Spleen (tissue), 11 donors: Measurements from ENCODE around the gene COMMD4. TPM values are rescaled to one million over a fixed set of nuclear protein-coding genes. Genes with fewer than 3 reads are reported as not detected.

Experiments used
- DNase-seq: peaks from one replicate; pipeline ENCODE4 v3.0.0-alpha.2; 2020
- H3K27ac ChIP-seq, 8 donors: fragments of 200-600 bp; sonication (generic) in 7 of 8; 1 replicate in 4 of 8; 2 replicates in 4 of 8; pipeline versions ENCODE4 v1.5.0 to v1.8.0; 2016 to 2021; ENCODE audit warnings: inconsistent platforms in 4 of 8, mild to moderate bottlenecking in 4 of 8, moderate library complexity in 1 of 8
- H3K27me3 ChIP-seq, 7 donors: fragments of 200-600 bp; sonication (generic) in 6 of 7; replicated peaks in 1 of 7; 1 replicate in 4 of 7; 2 replicates in 3 of 7; pipeline versions ENCODE4 v1.5.0 to v1.8.0; 2016 to 2021; ENCODE audit warnings: inconsistent platforms in 3 of 7, mild to moderate bottlenecking in 1 of 7
- H3K36me3 ChIP-seq, 6 donors: fragments of 200-600 bp; sonication (generic) in 5 of 6; 1 replicate in 4 of 6; 2 replicates in 2 of 6; pipeline versions ENCODE4 v1.5.0 to v1.8.0; 2016 to 2021; ENCODE audit warnings: inconsistent platforms in 2 of 6
- H3K4me1 ChIP-seq, 6 donors: fragments of 200-600 bp; sonication (generic) in 5 of 6; 1 replicate in 3 of 6; 2 replicates in 3 of 6; pipeline versions ENCODE4 v1.5.0 to v1.8.0; 2016 to 2021; ENCODE audit warnings: inconsistent platforms in 3 of 6
- H3K4me3 ChIP-seq, 8 donors: fragments of 200-600 bp; sonication (generic) in 7 of 8; 1 replicate in 4 of 8; 2 replicates in 4 of 8; pipeline versions ENCODE4 v1.5.0 to v1.8.0; 2016 to 2021; ENCODE audit warnings: inconsistent platforms in 4 of 8, mild to moderate bottlenecking in 4 of 8, moderate library complexity in 2 of 8
- H3K9me3 ChIP-seq, 8 donors: fragments of 200-600 bp; sonication (generic) in 7 of 8; 1 replicate in 4 of 8; 2 replicates in 4 of 8; pipeline versions ENCODE4 v1.5.0 to v1.8.0; 2016 to 2021; ENCODE audit warnings: inconsistent platforms in 4 of 8
- CTCF ChIP-seq, 11 experiments: fragments of 200-600 bp in 7 of 11; fragments of 450-650 bp in 4 of 11; sonication (generic) in 4 of 11; IDR thresholded peaks in 8 of 11; conservative IDR thresholded peaks in 3 of 11; 1 replicate in 7 of 11; 2 replicates in 4 of 11; pipeline versions ENCODE4 v1.4.0 to v1.8.0; 2016 to 2021; ENCODE audit warnings: antibody characterized with exemption in 11 of 11, inconsistent platforms in 4 of 11, mild to moderate bottlenecking in 1 of 11
- POLR2A ChIP-seq, 3 donors: fragments of 450-650 bp; IDR thresholded peaks; one replicate each; pipeline ENCODE4 v1.5.1; 2017; ENCODE audit warnings: antibody characterized with exemption in 3 of 3, mild to moderate bottlenecking in 1 of 3
- POLR2AphosphoS5 ChIP-seq, 3 donors: sonication (generic); formaldehyde crosslinking; IDR thresholded peaks; one replicate each; pipeline ENCODE4 v1.5.1; 2017; ENCODE audit warnings: antibody characterized with exemption in 3 of 3
- WGBS, 5 donors: extraction: QIAGEN DNeasy Blood & Tissue Kit in 3 of 5; methylation state at CpG; one replicate each; pipeline versions ENCODE4 v1.1.5 to v1.1.7; 2013 to 2018; 5-methylcytosine and 5-hydroxymethylcytosine counted together
- intact Hi-C: fragments of 100-400 bp; cut with DNase I; formaldehyde crosslinking; loops from one replicate; pipeline ENCODE4 v1.15.0; 2023; ENCODE audit warnings: low total_unique reads
- polyA plus RNA-seq, 3 donors: library from polyadenylated mRNA; stranded (reverse); fragments of 200-250 nt; gene quantifications; one replicate each; pipeline ENCODE4 v1.2.1, GENCODE V29; 2013
- total RNA-seq, 7 donors: library from RNA; depleted of rRNA in 3 of 7; stranded (reverse); fragments of >200 nt in 3 of 7; fragmentation: NEBNext Ultra II Directional in 4 of 7; extraction: Animal tissue kit (Norgen Biotek cat#: 25700) in 4 of 7; gene quantifications; one replicate each; pipeline versions ENCODE4 v1.1.0 to v1.2.1, GENCODE V29; 2016 to 2021
- donor health status: healthy with polysubstance abuse.
- donor health status: DM: no; HTN: no; CAD: no; lungs with moderate emphysema.
- donor health status: DM: no; HTN: no; CAD: no.
- donor health status: Bipolar disorder and iron deficiency.
- donor health status: healthy.
- donor health status: DM: no; HTN: no; CAD: no.
- donor health status: DM: yes; HTN: yes; CAD: no.

COMMD4 gene
- total and polyA plus RNA-seq, 10 donors: 47.0 to 116 (median 70.3) TPM

- no peak for DNase-seq
- 84 to 95% (median 92%) methylated on average over 4 to 13 of the region's 13 CpGs for WGBS, 5 donors
- H3K9me3 ChIP-seq: no peaks in the 10 kb centered on the region
- H3K27ac ChIP-seq: no peak overlapping the region
- no peaks in the 10 kb centered on the region for H3K27me3 ChIP-seq
- no peak overlapping the region for H3K4me3 ChIP-seq
- intact Hi-C loops: no loop called here
- TF ChIP-seq POLR2AphosphoS5 (IDR thresholded peaks at IDR 0.05): no peak
- no peak for TF ChIP-seq POLR2A (IDR thresholded peaks at IDR 0.05)
- no peak for TF ChIP-seq CTCF (IDR thresholded peaks at IDR 0.05 in 8 of 11, conservative IDR thresholded peaks at IDR 0.05 in 3 of 11)
- peaks cover 0 to 100% (median 86%) of the 10 kb centered on the region in 6 donors for H3K36me3 ChIP-seq
- peaks cover 1 to 12% (median 2%) of the 10 kb centered on the region in 6 donors for H3K4me1 ChIP-seq
Measured at GRCh38 chr15:75361989-75362641, 26.3 kb downstream of the COMMD4 start.

- Histone ChIP-seq H3K4me3 (no peak overlapping the region), H3K4me1 (peaks cover 7 to 18% (median 8%) of the 10 kb centered on the region in 6 donors), H3K27me3 (no peaks in the 10 kb centered on the region), H3K9me3 (no peaks in the 10 kb centered on the region), H3K27ac (no peak overlapping the region), H3K36me3 (peaks cover 0 to 97% (median 82%) of the 10 kb centered on the region in 6 donors)
- intact Hi-C loops: no loop called here
- no peak for DNase-seq
- WGBS, 5 donors: 83 to 92% (median 88%) methylated on average over 4 to 7 of the region's 7 CpGs
- TF ChIP-seq POLR2AphosphoS5 (IDR thresholded peaks at IDR 0.05) (peak in 1 of 3 donors; percentile 19), POLR2A (IDR thresholded peaks at IDR 0.05) (no peak)
Measured at GRCh38 chr15:75362642-75363249, 26.9 kb downstream of the COMMD4 start.

- Histone ChIP-seq H3K36me3 (peaks cover 0 to 87% (median 73%) of the 10 kb centered on the region in 6 donors), H3K4me1 (peaks cover 8 to 23% (median 13%) of the 10 kb centered on the region in 6 donors), H3K27me3 (no peaks in the 10 kb centered on the region), H3K27ac (no peak overlapping the region), H3K9me3 (no peaks in the 10 kb centered on the region), H3K4me3 (no peak overlapping the region)
- intact Hi-C loops: no loop called here
- WGBS, 5 donors: 88 to 97% (median 96%) methylated on average over 8 to 9 of the region's 9 CpGs
- TF ChIP-seq POLR2A (IDR thresholded peaks at IDR 0.05): no peak
- no peak for TF ChIP-seq CTCF (IDR thresholded peaks at IDR 0.05 in 8 of 11, conservative IDR thresholded peaks at IDR 0.05 in 3 of 11)
- no peak for TF ChIP-seq POLR2AphosphoS5 (IDR thresholded peaks at IDR 0.05)
- no peak for DNase-seq
Measured at GRCh38 chr15:75363786-75364185, 27.9 kb downstream of the COMMD4 start.

- no peaks in the 10 kb centered on the region for H3K27me3 ChIP-seq
- intact Hi-C loops: no loop called here
- TF ChIP-seq POLR2AphosphoS5 (IDR thresholded peaks at IDR 0.05) (no peak), CTCF (IDR thresholded peaks at IDR 0.05 in 8 of 11, conservative IDR thresholded peaks at IDR 0.05 in 3 of 11) (no peak), POLR2A (IDR thresholded peaks at IDR 0.05) (no peak)
- H3K9me3 ChIP-seq: no peaks in the 10 kb centered on the region
- H3K4me3 ChIP-seq: no peak overlapping the region
- peaks cover 16 to 34% (median 24%) of the 10 kb centered on the region in 6 donors for H3K4me1 ChIP-seq
- 91 to 96% (median 93%) methylated on average over 6 of the region's 6 CpGs for WGBS, 5 donors
- H3K36me3 ChIP-seq: peaks cover 0 to 77% (median 62%) of the 10 kb centered on the region in 6 donors
- DNase-seq: no peak
- H3K27ac ChIP-seq: no peak overlapping the region
Measured at GRCh38 chr15:75364881-75365280, 29.0 kb downstream of the COMMD4 start.
